MM.1S (cell line): ENCODE data around the gene RNF150.

Source experiments
- DNase-seq: peaks from one replicate; pipeline ENCODE4 v3.0.0-alpha.2; 2015
- H2AFZ ChIP-seq: fragments of 300-600 bp; sonication (generic); 2 replicates; pipeline ENCODE4 v1.6.0; 2016; ENCODE audit warnings: antibody characterized with exemption, low read length
- H3F3A ChIP-seq: fragments of 300-600 bp; sonication (generic); 2 replicates; pipeline ENCODE4 v1.6.1; 2016; ENCODE audit warnings: mild to moderate bottlenecking, antibody characterized with exemption, low read length, moderate library complexity, mixed read lengths; ENCODE audit not compliant: insufficient read depth
- H3K27ac ChIP-seq: fragments of 300-600 bp; sonication (generic); 2 replicates; pipeline ENCODE4 v1.5.1; 2016; ENCODE audit warnings: mild to moderate bottlenecking, low read length
- H3K27me3 ChIP-seq: fragments of 300-600 bp; sonication (generic); replicated peaks from 2 replicates; pipeline ENCODE4 v1.6.0; 2016; ENCODE audit warnings: low read length; ENCODE audit not compliant: insufficient read depth
- H3K36me3 ChIP-seq: fragments of 300-600 bp; sonication (generic); replicated peaks from 2 replicates; pipeline ENCODE4 v1.6.1; 2016; ENCODE audit warnings: mild to moderate bottlenecking, low read length, mixed read lengths; ENCODE audit not compliant: insufficient read depth
- H3K4me1 ChIP-seq: fragments of 300-600 bp; sonication (generic); 2 replicates; pipeline ENCODE4 v1.6.1; 2016; ENCODE audit warnings: low read length, mixed read lengths
- H3K4me2 ChIP-seq: fragments of 300-600 bp; sonication (generic); 2 replicates; pipeline ENCODE4 v1.6.0; 2016; ENCODE audit warnings: low read depth, low read length
- H3K4me3 ChIP-seq: fragments of 300-600 bp; sonication (generic); 2 replicates; pipeline ENCODE4 v1.5.1; 2016; ENCODE audit warnings: low read length, mixed read lengths
- H3K79me2 ChIP-seq: fragments of 300-600 bp; sonication (generic); 2 replicates; pipeline ENCODE4 v1.6.1; 2016; ENCODE audit warnings: mixed run types, low read length, mixed read lengths
- H3K9ac ChIP-seq: fragments of 300-600 bp; sonication (generic); 2 replicates; pipeline ENCODE4 v1.6.1; 2016; ENCODE audit warnings: low read length, mixed read lengths
- H3K9me2 ChIP-seq: fragments of 300-600 bp; sonication (generic); replicated peaks from 2 replicates; pipeline ENCODE4 v1.6.1; 2016; ENCODE audit warnings: mild to moderate bottlenecking, low read length, mixed read lengths; ENCODE audit not compliant: insufficient read depth
- H3K9me3 ChIP-seq: fragments of 300-600 bp; sonication (generic); replicated peaks from 2 replicates; pipeline ENCODE4 v1.6.1; 2016; ENCODE audit warnings: mild to moderate bottlenecking, low read length, mixed read lengths; ENCODE audit not compliant: insufficient read depth
- H4K20me1 ChIP-seq: fragments of 300-600 bp; sonication (generic); 2 replicates; pipeline ENCODE4 v1.6.1; 2016; ENCODE audit warnings: mild to moderate bottlenecking, low read length, moderate library complexity, mixed read lengths; ENCODE audit not compliant: insufficient read depth
- CTCF ChIP-seq: fragments of 300-600 bp; sonication (generic); IDR thresholded peaks from 2 replicates; pipeline ENCODE4 v1.5.1; 2016; ENCODE audit warnings: antibody characterized with exemption, low read length, mixed read lengths
- EZH2 ChIP-seq: fragments of 300-600 bp; sonication (generic); optimal IDR thresholded peaks from 2 replicates; pipeline ENCODE3; 2017; ENCODE audit warnings: low read depth, mild to moderate bottlenecking, antibody characterized with exemption, low read length, mixed read lengths
- EZH2phosphoT487 ChIP-seq: fragments of 300-600 bp; sonication (generic); IDR thresholded peaks from 2 replicates; pipeline ENCODE4 v1.6.1; 2018; ENCODE audit warnings: antibody characterized with exemption, low read length

The RNF150 gene

GRCh38 chr4:141090473-141090872 is 42.8 kb downstream of the RNF150 start:
- Histone ChIP-seq H4K20me1 (no peaks in the 10 kb centered on the region), H3K9me3 (no peaks in the 10 kb centered on the region), H3K4me3 (no peak overlapping the region), H3K4me1 (no peaks in the 10 kb centered on the region), H3K9me2 (no peaks in the 10 kb centered on the region), H3K9ac (no peak overlapping the region), H3K79me2 (no peaks in the 10 kb centered on the region), H3K4me2 (no peak overlapping the region), H2AFZ (no peak overlapping the region), H3K27me3 (no peaks in the 10 kb centered on the region), H3K27ac (no peak overlapping the region), H3F3A (no peaks in the 10 kb centered on the region), H3K36me3 (no peaks in the 10 kb centered on the region)
- DNase-seq, result no peak
- TF ChIP-seq EZH2 (no peak), CTCF (no peak), EZH2phosphoT487 (no peak)

- no peak for DNase-seq
Measured at GRCh38 chr4:141081921-141082395, 51.3 kb downstream of the RNF150 start.

DNA sequence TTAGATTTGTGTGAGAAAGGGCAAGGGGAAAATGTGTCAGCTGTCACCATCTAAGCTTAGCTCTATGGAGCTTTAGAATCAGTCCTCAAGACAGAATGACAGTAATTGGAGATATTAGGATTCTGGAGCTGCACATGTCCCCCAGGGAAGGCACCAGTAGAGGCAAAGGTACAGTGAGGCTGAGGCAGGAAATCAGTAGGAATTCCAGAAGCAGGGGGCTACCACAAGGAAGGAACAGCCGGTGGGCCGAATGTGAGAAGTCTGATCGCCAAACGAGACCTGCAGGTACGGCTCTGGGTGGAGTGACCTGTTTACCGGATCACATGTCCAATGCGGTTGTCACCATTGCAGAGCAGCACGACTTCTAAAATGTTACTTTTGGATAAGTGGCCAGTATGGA is 52.6 kb downstream of the RNF150 start:
- H3F3A ChIP-seq, result no peaks in the 10 kb centered on the region
- H3K79me2 ChIP-seq, result no peaks in the 10 kb centered on the region
- H3K4me2 ChIP-seq, result no peak overlapping the region
- H2AFZ ChIP-seq, result no peak overlapping the region
- no peak for DNase-seq
- no peaks in the 10 kb centered on the region for H3K9me2 ChIP-seq
- no peaks in the 10 kb centered on the region for H3K27me3 ChIP-seq
- no peaks in the 10 kb centered on the region for H4K20me1 ChIP-seq
- no peak overlapping the region for H3K4me3 ChIP-seq
- no peak overlapping the region for H3K27ac ChIP-seq
- H3K4me1 ChIP-seq, result no peaks in the 10 kb centered on the region
- no peaks in the 10 kb centered on the region for H3K36me3 ChIP-seq
- no peak for TF ChIP-seq CTCF
- no peak for TF ChIP-seq EZH2
- TF ChIP-seq EZH2phosphoT487, result no peak
- H3K9ac ChIP-seq, result no peak overlapping the region
- H3K9me3 ChIP-seq, result no peaks in the 10 kb centered on the region

More at GRCh38 chr4:141081921-141082395, 51.3 kb downstream of the RNF150 start:
- Histone ChIP-seq H3K36me3 (no peaks in the 10 kb centered on the region), H2AFZ (no peak overlapping the region), H3K4me2 (no peak overlapping the region), H3K4me3 (no peak overlapping the region), H3K9me3 (no peaks in the 10 kb centered on the region), H3K79me2 (no peaks in the 10 kb centered on the region), H3K9me2 (no peaks in the 10 kb centered on the region), H3F3A (no peaks in the 10 kb centered on the region), H3K27me3 (no peaks in the 10 kb centered on the region), H3K4me1 (no peaks in the 10 kb centered on the region), H3K27ac (no peak overlapping the region), H3K9ac (no peak overlapping the region), H4K20me1 (no peaks in the 10 kb centered on the region)
- TF ChIP-seq EZH2 (no peak), CTCF (no peak), EZH2phosphoT487 (no peak)
